HepG2 (cell line): Measurements from ENCODE around the gene BAIAP3. TPM values are rescaled to one million over a fixed set of nuclear protein-coding genes. Genes with fewer than 3 reads are reported as not detected.
A peak's percentile ranks its signal among the peaks of the same experiment; 100 is the strongest.

Experiments used
- ATAC-seq: fragments of 200-7000 bp; cut with Tn5 transposase; 3 replicates; pipeline ENCODE4 v1.9.1; 2020; ENCODE audit warnings: mild to moderate bottlenecking, moderate library complexity
- BruUV-seq: library from RNA; stranded (reverse); fragments of 400-500 nt; replicated peaks from 2 replicates; lab custom pipeline; 2021; lab: Mats Ljungman, UMichigan
- CTCF ChIA-PET: fragments of 300-600 bp; formaldehyde crosslinking; extraction: SDS; loops from one replicate; lab custom pipeline; 2021; ENCODE audit warnings: low total read pairs, inconsistent platforms, low intra/inter-chr PET ratio; lab: Yijun Ruan, JAX
- POLR2A ChIA-PET: fragments of 350-600 bp; sonication (Branson Sonifier 250); formaldehyde crosslinking; loops from one replicate; lab custom pipeline; 2020; ENCODE audit warnings: antibody characterized with exemption, inconsistent platforms; lab: Yijun Ruan, JAX
- DNase-seq: peaks from one replicate; pipeline ENCODE4 v3.0.0-alpha.2; 2015; ENCODE audit warnings: low spot score
- FAIRE-seq: peaks from 3 replicates; lab custom pipeline; 2011; peaks lifted over from hg19 to GRCh38; lab: Jason Lieb, UNC
- H2AFZ ChIP-seq: one replicate; pipeline ENCODE4 v1.6.1; 2011; ENCODE audit warnings: low read length, inconsistent platforms
- H3K27ac ChIP-seq: fragments of 300-600 bp; 3 replicates; pipeline ENCODE4 v1.8.0; 2011; ENCODE audit warnings: mixed run types, mild to moderate bottlenecking, mixed read lengths, low read length, inconsistent platforms; ENCODE audit not compliant: insufficient read depth; ENCODE audit errors: extremely low read length
- H3K27me3 ChIP-seq, 2 experiments: fragments of 200-600 bp in 1 of 2; 2 replicates in 1 of 2; 3 replicates in 1 of 2; pipeline versions ENCODE4 v1.6.0 to v1.8.0; 2011; ENCODE audit warnings: low read length in 2 of 2, mild to moderate bottlenecking in 2 of 2, moderate library complexity in 2 of 2, inconsistent platforms in 1 of 2; ENCODE audit not compliant: insufficient read depth in 2 of 2, control insufficient read depth in 1 of 2
- H3K36me3 ChIP-seq, 2 experiments: fragments of 200-600 bp in 1 of 2; replicated peaks in 1 of 2; 2 replicates in 1 of 2; 3 replicates in 1 of 2; pipeline versions ENCODE4 v1.5.1 to v1.8.0; 2011; ENCODE audit warnings: low read length in 2 of 2, inconsistent platforms in 1 of 2; ENCODE audit not compliant: insufficient read depth in 2 of 2, control insufficient read depth in 1 of 2
- H3K4me1 ChIP-seq: 2 replicates; pipeline ENCODE4 v1.5.1; 2012; ENCODE audit warnings: low read length, inconsistent platforms; ENCODE audit not compliant: insufficient read depth
- H3K4me2 ChIP-seq: 2 replicates; pipeline ENCODE4 v1.6.0; 2011; ENCODE audit warnings: low read depth, low read length, inconsistent platforms
- H3K4me3 ChIP-seq, 3 experiments: fragments of 200-600 bp in 1 of 3; sonication (generic), shearing (Covaris generic) in 1 of 3; replicated peaks in 1 of 3; 2 replicates each; pipeline ENCODE4 v1.5.1; 2011 to 2016; ENCODE audit warnings: low read length in 3 of 3, inconsistent platforms in 2 of 3, low read depth in 2 of 3, mild to moderate bottlenecking in 2 of 3, control low read depth in 1 of 3, mixed read lengths in 1 of 3; ENCODE audit not compliant: insufficient read depth in 1 of 3
- H3K79me2 ChIP-seq: one replicate; pipeline ENCODE4 v1.6.1; 2011; ENCODE audit warnings: low read length, inconsistent platforms; ENCODE audit not compliant: insufficient read depth
- H3K9ac ChIP-seq: 2 replicates; pipeline ENCODE4 v1.6.0; 2011; ENCODE audit warnings: mild to moderate bottlenecking, low read depth, low read length, inconsistent platforms; ENCODE audit not compliant: insufficient read depth
- H3K9me3 ChIP-seq: 2 replicates; pipeline ENCODE4 v1.5.1; 2012; ENCODE audit warnings: mild to moderate bottlenecking, low read length
- H4K20me1 ChIP-seq: 2 replicates; pipeline ENCODE4 v1.6.0; 2011; ENCODE audit warnings: inconsistent platforms, mild to moderate bottlenecking, low read length, moderate library complexity; ENCODE audit not compliant: insufficient read depth
- CBX5 ChIP-seq: sonication (generic); formaldehyde crosslinking; IDR thresholded peaks from 2 replicates; pipeline ENCODE4 v1.4.0; 2020; ENCODE audit warnings: missing genetic modification reagents, borderline replicate concordance
- FOXM1 ChIP-seq: sonication (generic); formaldehyde crosslinking; IDR thresholded peaks from 2 replicates; pipeline ENCODE4 v1.5.0; 2020; ENCODE audit warnings: missing genetic modification reagents
- KLF15 ChIP-seq: sonication (generic); formaldehyde crosslinking; IDR thresholded peaks from 2 replicates; pipeline ENCODE4 v1.8.1; 2023; ENCODE audit warnings: borderline replicate concordance, mild to moderate bottlenecking, inconsistent platforms, missing genetic modification reagents, mixed read lengths
- NBN ChIP-seq: fragments of 450-650 bp; conservative IDR thresholded peaks from 2 replicates; pipeline ENCODE4 v1.6.1; 2017
- ZNF543 ChIP-seq: sonication (generic); formaldehyde crosslinking; IDR thresholded peaks from 2 replicates; pipeline ENCODE4 v1.4.0; 2020; ENCODE audit warnings: mild to moderate bottlenecking, missing genetic modification reagents
- ZNF777 ChIP-seq: sonication (generic); formaldehyde crosslinking; IDR thresholded peaks from 2 replicates; pipeline ENCODE4 v1.4.0; 2020; ENCODE audit warnings: missing genetic modification reagents
- WGBS: methylation state at CpG from one replicate; pipeline ENCODE4 v1.1.6; 2017; ENCODE audit warnings: low lambda C conversion rate; 5-methylcytosine and 5-hydroxymethylcytosine counted together
- in situ Hi-C: cut with HindIII; loops from 2 replicates; pipeline ENCODE4 v1.10.0; 2017; ENCODE audit warnings: low pct_unique_long_range_greater_than_20kb; ENCODE audit not compliant: extremely low pct_ligation_motif_present
- intact Hi-C: fragments of 100-400 bp; cut with micrococcal nuclease; formaldehyde crosslinking; loops from one replicate; pipeline ENCODE4 v1.10.0; 2022; ENCODE audit not compliant: unreplicated experiment
- polyA plus RNA-seq, 8 experiments: library from polyadenylated mRNA; depleted of rRNA in 3 of 8; stranded (reverse) in 7 of 8; unstranded in 1 of 8; fragments of >200 nt; fragmentation: Illumina TruSeq in 4 of 8; extraction: Trizol in 4 of 8; gene quantifications; 2 replicates each; pipeline versions ENCODE4 v1.2.1 to v1.2.3, GENCODE V29; 2011 to 2016; ENCODE audit warnings: low read depth in 4 of 8, missing spikeins in 1 of 8, mixed read lengths in 1 of 8; ENCODE audit not compliant: insufficient read depth in 1 of 8
- total RNA-seq, 5 experiments: library from RNA; depleted of rRNA; stranded (reverse); fragments of >200 nt; fragmentation: Illumina TruSeq; extraction: Trizol; gene quantifications; 2 replicates each; pipeline ENCODE4 v1.2.3, GENCODE V29; 2016; ENCODE audit warnings: low read depth in 1 of 5
- TF ChIP-seq, protein P1 (sequence below): sonication (generic); formaldehyde crosslinking; conservative IDR thresholded peaks from 2 replicates; pipeline ENCODE4 v1.4.0; 2020; ENCODE audit warnings: missing genetic modification reagents
- TF ChIP-seq, protein P2 (sequence below): sonication (generic); formaldehyde crosslinking; IDR thresholded peaks from 2 replicates; pipeline ENCODE4 v1.5.1; 2020; ENCODE audit warnings: missing genetic modification reagents, mild to moderate bottlenecking, borderline replicate concordance
- TF ChIP-seq, protein P3 (sequence below): IDR thresholded peaks from 2 replicates; pipeline ENCODE4 v1.6.1; 2016; ENCODE audit warnings: mild to moderate bottlenecking
- TF ChIP-seq, protein P4 (sequence below): IDR thresholded peaks from 2 replicates; pipeline ENCODE4 v1.6.1; 2012; ENCODE audit warnings: low read length, improper control_type of control experiment
- TF ChIP-seq, protein P5 (sequence below): IDR thresholded peaks from 2 replicates; pipeline ENCODE4 v1.6.1; 2016; ENCODE audit warnings: control low read depth

BAIAP3 gene
- total and polyA plus RNA-seq, 2 of the 13 experiments (the other 11 are each of a cell fraction or from before 2014, with no cell fraction given): 3.2 to 5.7 TPM

DNA sequence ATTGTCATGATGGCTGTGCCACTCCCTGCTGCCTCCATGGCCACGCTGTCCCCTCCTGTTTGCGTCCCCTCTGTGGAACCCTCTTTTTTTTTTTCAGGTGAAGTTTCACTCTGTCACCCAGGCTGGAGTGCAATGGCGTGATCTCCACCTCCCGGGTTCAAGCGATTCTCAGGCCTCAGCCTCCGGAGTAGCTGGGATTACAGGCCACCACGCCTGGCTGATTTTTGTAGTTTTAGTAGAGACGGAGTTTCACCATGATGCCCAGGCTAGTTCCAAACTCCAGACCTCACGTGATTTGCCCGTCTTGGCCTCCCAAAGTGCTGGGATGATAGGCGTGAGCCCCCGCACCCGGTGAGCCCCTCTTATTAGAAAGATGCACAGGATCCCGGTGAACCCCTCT, 35.0 kb upstream of the BAIAP3 start (continued):
- TF ChIP-seq KLF15 (CRISPR knock-in tag): no peak
- no peak for TF ChIP-seq FOXM1 (CRISPR knock-in tag)
- TF ChIP-seq, all 625 proteins: peak for 0

DNA sequence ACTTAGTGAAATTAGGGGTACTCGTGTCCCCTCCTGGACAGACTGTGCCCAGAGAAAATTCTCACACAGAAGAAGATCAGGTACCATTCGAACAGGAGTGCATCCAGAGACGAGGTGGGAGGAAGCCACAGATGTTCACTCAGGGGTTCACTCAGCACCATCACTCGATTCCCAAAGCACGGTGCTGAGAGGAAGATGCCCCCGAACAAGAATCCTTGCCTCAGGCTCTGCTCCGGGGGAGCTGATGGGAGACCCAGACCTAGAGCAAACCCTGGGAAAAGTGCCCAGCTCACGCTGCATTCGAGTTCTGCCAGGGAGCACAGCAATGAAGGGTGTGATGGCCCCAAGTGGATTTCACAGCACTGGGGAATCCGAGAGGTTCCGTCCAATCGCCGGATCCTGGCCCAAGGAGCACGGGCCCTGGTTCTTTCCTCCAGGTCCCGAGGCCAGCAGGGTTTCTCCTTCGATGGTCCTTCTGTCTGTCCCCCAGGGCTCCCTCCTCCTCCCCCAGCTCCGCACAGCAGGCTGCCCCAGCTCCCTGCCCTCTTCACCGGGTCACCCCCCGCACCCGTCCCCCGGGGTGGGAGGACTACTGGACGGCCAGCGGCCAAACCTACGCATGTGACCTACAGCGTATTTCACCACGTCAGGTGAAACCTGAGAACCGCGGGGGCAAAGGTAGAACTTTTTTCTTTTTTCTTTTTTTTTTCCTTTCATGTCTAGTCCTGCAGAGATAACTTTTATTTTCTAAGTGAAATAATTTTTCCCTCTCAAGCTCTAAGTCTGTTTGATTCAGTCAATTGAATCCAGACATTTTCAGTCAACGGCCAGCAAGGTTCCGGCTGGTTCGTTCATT, 34.2 kb upstream of the BAIAP3 start:
- Histone ChIP-seq H3K9me3 (no peaks in the 10 kb centered on the region), H3K4me2 (peak overlapping the region; percentile 94), H3K36me3 (no peaks in the 10 kb centered on the region), H3K79me2 (no peaks in the 10 kb centered on the region), H3K27me3 (no peaks in the 10 kb centered on the region), H2AFZ (no peak overlapping the region), H3K9ac (peak overlapping the region; percentile 81), H4K20me1 (no peaks in the 10 kb centered on the region), H3K4me1 (peaks cover 76% of the 10 kb centered on the region), H3K27ac (peak overlapping the region; percentile 44), H3K4me3 (peak overlapping the region; percentile 44 to 74 (median 49); a peak in 5 of 6 replicates)
- ChIA-PET CTCF (no interaction called here), POLR2A (no interaction called here)
- ATAC-seq (peak; percentile 55), FAIRE-seq (peak; percentile 43), DNase-seq (peak; percentile 67)
- in situ Hi-C loops (no loop called here), intact Hi-C loops (no loop called here)
- WGBS: 4% methylated on average over 15 of the region's 31 CpGs
- BruUV-seq: TSS peak; percentile 94
- TF ChIP-seq ZNF777 (CRISPR knock-in tag) (peak; percentile 83), CBX5 (CRISPR knock-in tag) (peak; percentile 6; the same call in 1 of the 2 replicates), ZNF543 (CRISPR knock-in tag) (no peak), NBN (no peak)
- TF ChIP-seq, protein P1, sequence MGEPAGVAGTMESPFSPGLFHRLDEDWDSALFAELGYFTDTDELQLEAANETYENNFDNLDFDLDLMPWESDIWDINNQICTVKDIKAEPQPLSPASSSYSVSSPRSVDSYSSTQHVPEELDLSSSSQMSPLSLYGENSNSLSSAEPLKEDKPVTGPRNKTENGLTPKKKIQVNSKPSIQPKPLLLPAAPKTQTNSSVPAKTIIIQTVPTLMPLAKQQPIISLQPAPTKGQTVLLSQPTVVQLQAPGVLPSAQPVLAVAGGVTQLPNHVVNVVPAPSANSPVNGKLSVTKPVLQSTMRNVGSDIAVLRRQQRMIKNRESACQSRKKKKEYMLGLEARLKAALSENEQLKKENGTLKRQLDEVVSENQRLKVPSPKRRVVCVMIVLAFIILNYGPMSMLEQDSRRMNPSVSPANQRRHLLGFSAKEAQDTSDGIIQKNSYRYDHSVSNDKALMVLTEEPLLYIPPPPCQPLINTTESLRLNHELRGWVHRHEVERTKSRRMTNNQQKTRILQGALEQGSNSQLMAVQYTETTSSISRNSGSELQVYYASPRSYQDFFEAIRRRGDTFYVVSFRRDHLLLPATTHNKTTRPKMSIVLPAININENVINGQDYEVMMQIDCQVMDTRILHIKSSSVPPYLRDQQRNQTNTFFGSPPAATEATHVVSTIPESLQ (CRISPR knock-in tag): no peak
- TF ChIP-seq, protein P2, sequence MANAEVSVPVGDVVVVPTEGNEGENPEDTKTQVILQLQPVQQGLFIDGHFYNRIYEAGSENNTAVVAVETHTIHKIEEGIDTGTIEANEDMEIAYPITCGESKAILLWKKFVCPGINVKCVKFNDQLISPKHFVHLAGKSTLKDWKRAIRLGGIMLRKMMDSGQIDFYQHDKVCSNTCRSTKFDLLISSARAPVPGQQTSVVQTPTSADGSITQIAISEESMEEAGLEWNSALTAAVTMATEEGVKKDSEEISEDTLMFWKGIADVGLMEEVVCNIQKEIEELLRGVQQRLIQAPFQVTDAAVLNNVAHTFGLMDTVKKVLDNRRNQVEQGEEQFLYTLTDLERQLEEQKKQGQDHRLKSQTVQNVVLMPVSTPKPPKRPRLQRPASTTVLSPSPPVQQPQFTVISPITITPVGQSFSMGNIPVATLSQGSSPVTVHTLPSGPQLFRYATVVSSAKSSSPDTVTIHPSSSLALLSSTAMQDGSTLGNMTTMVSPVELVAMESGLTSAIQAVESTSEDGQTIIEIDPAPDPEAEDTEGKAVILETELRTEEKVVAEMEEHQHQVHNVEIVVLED (CRISPR knock-in tag): peak; percentile 37; the same call in 1 of the 2 replicates
- TF ChIP-seq, protein P3, sequence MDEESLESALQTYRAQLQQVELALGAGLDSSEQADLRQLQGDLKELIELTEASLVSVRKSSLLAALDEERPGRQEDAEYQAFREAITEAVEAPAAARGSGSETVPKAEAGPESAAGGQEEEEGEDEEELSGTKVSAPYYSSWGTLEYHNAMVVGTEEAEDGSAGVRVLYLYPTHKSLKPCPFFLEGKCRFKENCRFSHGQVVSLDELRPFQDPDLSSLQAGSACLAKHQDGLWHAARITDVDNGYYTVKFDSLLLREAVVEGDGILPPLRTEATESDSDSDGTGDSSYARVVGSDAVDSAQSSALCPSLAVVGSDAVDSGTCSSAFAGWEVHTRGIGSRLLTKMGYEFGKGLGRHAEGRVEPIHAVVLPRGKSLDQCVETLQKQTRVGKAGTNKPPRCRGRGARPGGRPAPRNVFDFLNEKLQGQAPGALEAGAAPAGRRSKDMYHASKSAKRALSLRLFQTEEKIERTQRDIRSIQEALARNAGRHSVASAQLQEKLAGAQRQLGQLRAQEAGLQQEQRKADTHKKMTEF (CRISPR knock-in tag): peak; percentile 42; the same call in 1 of the 2 replicates
- TF ChIP-seq, protein P4, sequence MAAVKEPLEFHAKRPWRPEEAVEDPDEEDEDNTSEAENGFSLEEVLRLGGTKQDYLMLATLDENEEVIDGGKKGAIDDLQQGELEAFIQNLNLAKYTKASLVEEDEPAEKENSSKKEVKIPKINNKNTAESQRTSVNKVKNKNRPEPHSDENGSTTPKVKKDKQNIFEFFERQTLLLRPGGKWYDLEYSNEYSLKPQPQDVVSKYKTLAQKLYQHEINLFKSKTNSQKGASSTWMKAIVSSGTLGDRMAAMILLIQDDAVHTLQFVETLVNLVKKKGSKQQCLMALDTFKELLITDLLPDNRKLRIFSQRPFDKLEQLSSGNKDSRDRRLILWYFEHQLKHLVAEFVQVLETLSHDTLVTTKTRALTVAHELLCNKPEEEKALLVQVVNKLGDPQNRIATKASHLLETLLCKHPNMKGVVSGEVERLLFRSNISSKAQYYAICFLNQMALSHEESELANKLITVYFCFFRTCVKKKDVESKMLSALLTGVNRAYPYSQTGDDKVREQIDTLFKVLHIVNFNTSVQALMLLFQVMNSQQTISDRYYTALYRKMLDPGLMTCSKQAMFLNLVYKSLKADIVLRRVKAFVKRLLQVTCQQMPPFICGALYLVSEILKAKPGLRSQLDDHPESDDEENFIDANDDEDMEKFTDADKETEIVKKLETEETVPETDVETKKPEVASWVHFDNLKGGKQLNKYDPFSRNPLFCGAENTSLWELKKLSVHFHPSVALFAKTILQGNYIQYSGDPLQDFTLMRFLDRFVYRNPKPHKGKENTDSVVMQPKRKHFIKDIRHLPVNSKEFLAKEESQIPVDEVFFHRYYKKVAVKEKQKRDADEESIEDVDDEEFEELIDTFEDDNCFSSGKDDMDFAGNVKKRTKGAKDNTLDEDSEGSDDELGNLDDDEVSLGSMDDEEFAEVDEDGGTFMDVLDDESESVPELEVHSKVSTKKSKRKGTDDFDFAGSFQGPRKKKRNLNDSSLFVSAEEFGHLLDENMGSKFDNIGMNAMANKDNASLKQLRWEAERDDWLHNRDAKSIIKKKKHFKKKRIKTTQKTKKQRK: no peak
- TF ChIP-seq, protein P5, sequence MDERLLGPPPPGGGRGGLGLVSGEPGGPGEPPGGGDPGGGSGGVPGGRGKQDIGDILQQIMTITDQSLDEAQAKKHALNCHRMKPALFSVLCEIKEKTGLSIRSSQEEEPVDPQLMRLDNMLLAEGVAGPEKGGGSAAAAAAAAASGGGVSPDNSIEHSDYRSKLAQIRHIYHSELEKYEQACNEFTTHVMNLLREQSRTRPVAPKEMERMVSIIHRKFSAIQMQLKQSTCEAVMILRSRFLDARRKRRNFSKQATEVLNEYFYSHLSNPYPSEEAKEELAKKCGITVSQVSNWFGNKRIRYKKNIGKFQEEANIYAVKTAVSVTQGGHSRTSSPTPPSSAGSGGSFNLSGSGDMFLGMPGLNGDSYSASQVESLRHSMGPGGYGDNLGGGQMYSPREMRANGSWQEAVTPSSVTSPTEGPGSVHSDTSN: no peak
